Measurements from ENCODE around the gene KRT7.
A peak's percentile ranks its signal among the peaks of the same experiment; 100 is the strongest.
"Not testable (repeated sequence)": the region's sequence is repeated elsewhere in the genome, so short reads cannot be mapped to it uniquely, and the experiment has no call there.

KRT7 gene

DNA sequence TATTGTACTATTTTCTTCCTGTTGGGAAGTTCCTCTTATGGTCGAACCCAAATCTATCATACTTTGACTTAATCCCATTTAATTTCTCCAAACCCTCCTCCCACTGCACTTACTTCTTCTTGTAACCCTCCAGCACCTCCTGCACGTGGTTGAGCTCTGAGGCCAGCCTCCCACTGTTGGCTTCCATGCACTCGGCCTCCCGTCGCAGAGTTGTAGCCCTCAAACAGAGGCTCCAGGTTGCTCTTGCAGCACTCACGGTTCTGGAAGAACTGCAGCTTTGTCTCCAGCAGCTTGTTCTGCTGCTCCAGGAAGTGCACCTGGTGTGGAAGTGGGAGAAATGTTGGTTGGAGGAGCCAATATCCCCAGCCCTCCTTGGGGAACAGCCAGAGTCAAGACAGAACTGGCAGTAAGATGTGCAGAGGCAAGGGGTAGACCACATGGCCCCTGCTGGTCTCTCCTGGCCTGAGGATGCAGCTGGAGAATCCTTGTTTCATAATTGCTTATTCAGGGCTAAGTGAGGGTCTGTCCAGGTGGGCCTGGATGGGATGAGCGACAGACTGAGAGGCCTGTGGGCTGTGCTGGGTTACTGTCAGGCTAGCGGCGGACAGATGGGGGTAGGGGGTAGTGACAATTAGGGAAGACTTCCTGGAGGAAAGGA is 23.0 kb downstream of the KRT7 start:
- no peak for DNase-seq (ENCODE audit: low read depth, low spot score)

DNA sequence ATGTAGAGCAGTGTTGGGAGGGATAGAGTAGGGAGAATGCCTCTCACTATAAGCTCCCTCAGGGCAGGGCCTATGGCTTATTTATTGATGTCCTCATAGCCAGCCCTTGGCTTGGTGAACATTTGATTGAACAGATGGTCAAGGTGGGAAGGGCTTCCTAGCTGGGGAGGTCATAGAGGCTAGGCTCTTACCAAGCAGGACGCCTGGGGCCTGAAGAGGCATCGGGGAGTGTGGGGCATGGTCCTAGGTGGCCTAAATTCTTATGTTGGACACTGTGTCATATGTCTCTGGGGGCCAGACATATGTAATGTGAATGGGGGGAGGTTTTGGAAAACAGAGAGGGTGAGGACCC is 23.5 kb downstream of the KRT7 start:
- DNase-seq (ENCODE audit: low read depth, low spot score), result no peak

DNA sequence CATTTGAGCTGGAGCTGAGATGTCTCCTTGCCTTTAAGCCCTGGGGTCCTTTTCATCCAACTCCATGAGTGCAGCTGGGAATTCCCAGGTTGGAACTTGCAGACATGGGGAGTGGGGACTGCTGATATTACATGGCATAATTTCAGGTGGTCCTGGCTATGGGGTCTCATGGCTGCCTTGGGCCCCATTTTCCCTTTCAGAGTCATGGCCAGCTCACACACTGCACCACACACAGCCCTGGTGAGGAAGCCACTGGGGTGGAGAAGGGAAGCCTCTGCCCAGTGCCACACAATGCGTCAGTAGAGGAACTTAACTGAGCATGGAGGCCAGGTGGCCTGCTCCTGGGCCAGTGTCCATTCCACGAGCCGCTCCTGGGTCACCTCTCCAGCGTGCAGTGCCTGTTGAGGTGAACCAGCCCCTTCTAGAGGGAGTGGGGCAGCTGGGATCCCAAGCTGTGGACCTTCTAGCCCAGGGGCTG is 24.1 kb downstream of the KRT7 start:
- no peak for DNase-seq (ENCODE audit: low read depth, low spot score)

DNA sequence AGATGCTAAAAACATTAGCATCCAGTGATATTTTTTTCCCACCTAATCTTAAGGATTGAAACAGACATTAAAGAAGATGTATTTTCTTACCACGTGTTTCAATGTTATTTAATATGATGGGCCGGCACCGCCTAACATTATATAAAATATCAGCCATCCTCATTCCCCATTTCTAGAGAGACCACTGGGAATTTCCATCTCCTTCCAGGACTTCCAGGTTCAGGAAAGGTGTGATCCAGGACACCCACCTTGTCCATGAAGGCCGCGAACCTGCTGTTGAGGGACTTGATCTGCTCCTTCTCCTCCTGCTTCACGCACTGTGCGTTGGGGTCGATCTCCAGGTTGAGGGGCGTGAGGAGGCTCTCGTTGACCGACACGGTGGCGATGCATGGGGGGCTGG is 24.9 kb downstream of the KRT7 start:
- DNase-seq (ENCODE audit: low read depth, low spot score), result not testable (repeated sequence)

DNA sequence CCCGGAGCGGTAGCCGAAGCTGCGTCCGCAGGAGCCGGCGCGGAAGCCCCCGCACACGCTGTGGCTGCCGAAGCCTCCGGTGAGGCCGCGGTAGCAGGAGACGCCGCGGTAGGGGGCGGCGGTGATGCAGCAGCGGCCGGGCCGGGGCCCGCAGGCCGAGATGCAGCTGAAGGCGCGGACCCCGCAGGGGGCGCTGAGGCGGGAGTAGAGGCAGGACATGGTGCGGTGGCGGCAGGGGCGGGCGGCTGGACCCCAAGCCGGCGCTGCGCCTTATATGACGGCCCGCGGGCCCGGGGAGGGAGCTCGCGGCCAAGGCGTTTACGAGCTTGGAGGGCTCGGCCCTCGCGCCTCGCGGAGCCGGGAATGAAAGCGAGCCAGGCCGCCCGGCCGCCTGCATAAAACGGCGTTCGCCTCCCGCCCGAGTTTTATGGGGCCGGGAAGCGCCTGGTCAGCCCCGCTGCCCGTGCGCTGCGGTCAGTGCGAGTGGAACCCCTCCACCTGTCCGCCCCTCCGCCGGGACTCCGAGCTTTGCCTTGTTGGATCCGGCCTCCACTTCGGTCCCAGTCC is 25.4 kb downstream of the KRT7 start:
- peak; percentile 66 for DNase-seq (ENCODE audit: low read depth, low spot score)

DNA sequence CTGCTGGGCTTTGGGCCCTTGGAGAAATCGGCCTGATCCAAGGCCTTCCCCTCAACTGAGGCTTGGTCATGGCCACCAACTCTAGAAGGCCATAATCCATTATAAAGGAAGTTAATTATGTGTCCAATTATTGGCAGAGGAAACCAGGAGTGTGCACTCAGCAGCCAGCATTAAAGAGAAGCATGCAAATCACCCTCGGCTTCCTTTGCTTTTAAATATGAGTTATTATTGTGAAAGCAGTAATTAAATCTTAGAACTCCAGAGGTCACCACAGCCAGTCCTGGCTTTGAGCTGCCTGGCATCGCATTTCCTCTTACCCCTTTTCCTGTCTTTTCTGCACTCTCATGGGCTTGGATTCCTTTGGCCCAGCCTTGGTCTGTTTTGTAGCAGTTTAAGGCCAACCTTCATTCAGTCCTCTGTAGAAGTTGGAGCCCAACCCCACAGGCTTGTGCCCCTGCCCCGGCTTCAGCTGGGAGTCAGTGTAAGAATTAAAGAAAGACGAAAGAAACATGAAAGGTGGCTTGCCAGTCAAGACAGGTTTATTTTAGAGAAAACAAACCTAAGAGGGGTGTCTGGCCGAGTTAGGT is 26.7 kb downstream of the KRT7 start:
- no peak for DNase-seq (ENCODE audit: low read depth, low spot score)

DNA sequence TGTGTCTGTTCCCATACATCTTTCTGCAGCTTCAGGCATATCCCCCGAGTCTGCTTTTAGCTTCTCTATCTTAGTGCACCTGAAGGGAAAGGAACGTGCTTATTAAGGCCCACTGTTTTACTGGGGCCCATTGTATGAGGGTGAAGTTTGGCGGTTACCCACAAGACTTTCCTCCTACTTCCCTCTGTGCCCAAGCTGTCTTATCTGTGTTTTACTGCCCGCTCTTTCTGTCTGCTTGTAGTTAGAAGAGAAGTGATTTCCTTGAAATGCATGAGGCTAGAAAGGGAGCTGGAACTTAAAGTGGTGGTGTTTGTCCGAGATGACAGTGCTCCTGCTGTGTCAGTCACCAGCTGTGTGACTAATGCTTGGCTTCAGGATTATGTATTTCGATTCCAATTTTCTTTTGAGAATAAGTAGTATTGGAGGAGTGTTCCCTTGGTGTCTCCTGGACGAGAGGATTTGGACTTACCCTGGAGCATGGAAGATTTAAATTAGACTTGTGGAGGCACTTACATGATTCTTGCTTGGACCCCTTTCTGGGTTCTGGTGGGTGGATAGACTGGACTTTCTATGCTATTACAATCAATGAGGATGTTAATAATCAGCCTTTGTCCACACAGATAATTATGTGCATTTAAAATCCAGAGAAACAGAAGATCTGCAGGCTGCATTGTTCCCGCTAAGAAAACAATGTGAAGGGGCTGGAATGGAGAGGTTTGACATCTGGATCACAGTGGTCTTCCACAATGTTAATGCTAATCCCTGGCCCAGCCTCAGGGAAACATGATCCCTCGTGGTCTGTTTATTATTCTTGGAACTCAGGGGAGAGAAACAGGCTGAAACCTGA is 27.5 kb downstream of the KRT7 start:
- no peak for DNase-seq (ENCODE audit: low read depth, low spot score)

DNA sequence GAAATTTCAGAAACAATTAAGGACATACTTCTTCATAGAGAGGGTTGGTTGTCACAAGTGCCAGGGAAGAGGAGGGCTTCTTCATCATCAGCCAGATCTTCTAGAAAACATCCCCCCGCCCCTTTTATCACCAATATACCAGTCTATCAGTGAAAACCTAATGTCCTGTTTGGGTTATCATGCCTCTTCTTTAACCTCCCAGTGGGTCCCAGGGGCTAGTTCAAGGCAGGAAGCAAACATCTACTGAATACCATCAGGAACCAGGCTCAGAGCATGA is 28.1 kb downstream of the KRT7 start:
- no peak for DNase-seq (ENCODE audit: low read depth, low spot score)

DNA sequence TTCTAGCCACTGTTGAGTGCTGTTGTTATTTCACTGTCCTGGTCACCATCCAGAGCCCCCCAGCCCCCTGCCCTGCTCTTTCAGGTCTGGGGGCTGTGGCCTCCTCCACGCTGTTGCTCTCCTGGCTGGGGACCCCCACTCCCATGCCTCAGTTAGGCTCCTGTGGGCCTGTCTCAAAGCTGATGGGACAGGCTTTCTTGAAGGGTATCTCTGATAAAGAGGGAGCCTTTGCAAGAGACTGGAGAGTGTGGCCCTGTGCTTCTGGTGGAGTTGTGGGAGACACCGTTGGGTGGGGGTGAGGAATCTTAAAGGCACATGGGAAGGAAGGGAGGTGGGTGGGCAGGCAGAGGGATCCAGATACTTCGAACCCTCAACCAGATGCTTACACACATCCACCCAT is 29.2 kb downstream of the KRT7 start:
- DNase-seq (ENCODE audit: low read depth, low spot score), result no peak

DNA sequence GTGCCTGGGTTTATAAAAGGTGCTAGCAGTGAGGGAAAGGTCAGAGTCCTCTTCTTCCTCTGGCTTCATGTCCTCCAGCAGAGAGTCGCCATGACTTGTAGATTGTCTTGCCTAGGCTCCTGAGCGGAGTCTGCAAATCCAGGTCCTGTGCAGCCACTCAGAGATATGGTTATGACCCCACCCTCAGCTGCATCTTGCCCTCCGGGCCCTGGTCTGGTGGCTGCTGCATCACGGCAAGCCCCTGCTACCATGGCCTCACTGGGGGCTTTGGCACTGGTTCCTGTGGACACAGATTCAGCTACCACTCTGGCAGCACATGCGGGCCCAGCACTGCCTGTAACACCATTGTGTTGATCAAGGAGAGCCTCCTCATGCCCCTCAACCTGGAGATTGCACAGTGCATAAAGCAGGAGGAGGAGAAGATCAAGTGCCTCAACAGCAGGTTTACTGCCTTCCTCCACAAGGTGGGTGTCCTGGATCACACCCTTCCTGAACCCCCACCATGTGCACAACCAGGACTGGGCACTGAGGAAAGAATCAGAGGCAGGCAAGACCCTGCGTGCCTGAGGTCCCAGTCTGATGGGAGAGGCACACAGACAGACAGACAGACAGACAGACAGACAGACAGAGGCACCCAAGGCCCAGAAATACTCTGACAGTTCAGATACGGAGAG is 30.9 kb downstream of the KRT7 start:
- DNase-seq (ENCODE audit: low read depth, low spot score), result no peak

DNA sequence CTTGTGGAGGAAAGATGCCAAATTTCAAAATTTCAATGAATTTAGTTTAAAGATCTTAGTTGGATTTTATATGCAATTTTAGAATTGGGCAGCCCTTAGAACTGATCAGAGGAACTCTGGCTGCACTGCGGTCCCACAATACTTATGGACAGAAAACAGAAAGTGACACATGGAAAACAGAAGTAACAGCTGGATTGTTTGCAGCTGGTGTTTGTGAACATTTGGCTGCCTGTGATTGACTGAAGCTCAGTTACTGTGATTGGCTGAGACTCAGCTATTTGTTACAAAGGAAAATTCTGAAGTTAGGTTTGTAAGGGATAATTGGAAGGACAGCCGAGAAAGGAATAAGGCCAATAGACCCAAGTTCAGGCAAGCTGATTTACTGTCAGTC is 31.4 kb downstream of the KRT7 start:
- DNase-seq (ENCODE audit: low read depth, low spot score), result no peak

DNA sequence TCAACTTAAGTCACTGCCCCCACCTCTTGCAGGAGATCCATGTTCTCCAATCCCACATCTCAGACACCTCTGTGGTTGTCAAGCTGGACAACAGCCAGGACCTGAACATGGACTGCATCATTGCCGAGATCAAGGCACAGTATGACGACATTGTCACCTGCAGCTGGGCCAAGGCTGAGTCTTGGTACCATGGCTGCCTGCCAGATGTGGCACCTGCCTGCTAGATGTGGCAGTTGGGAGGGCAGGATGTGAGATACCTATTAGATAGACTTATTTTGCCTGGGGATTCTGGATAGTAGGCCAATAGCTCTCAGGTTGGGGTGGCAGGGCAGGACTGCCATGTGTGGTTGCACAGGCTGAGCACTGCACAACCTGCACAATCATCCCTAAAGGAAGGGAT is 33.5 kb downstream of the KRT7 start:
- DNase-seq (ENCODE audit: low read depth, low spot score), result no peak

DNA sequence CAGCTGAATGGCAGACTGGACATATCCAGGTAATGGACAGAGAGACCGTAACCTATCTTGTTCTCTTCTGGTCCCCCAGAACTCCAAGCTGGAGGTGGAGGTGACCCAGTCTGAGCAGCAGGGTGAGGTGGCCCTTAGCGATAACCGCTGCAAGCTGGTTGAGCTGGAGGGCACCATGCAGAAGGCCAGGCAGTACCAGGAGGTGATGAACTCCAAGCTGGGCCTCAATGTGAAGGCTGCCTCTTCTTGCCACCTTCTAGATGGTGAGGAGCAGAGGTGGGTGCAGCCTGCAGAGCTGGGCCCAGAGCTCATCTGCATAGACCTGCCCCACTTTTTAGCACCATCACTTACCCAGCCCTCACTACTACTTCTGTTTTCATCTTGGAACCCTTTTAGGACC is 34.2 kb downstream of the KRT7 start:
- no peak for DNase-seq (ENCODE audit: low read depth, low spot score)

DNA sequence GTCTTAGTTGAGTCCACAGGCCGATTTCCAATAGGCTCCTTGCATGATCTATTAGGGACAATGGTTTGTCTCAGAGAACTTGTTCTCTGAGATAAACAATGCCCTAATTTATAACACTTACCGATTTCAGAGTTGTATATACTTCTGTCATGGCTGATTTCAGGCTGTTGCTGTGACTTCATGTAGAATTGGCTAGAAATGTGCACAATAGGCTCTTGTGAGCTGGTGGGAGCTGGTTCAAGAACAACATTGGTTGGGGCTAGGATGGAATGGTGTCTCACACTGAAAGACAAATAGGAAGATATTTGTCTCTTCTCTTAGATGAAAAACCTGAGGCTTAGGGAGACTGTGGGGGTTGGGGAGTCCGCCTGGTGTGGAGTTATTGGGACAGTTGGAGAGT is 34.7 kb downstream of the KRT7 start:
- no peak for DNase-seq (ENCODE audit: low read depth, low spot score)

DNA sequence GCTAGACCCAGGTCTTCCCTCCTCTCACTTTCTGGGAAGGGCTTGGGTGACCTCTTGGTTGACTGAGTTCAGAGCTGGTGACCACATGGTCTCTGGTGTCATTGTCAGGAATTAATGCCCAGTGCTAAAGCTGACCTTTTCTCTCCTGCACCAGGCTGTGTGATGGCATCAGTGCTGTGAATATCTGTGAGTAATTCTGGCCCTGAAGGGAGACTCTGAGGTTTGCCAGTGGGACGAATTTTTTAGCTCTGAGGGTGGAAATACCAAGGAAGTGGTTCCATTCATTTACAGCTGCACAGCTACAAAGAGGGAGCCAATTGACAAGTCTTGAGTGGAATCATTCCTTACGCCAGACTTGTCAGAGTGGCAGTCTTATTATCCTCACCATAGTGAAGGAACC is 35.2 kb downstream of the KRT7 start:
- no peak for DNase-seq (ENCODE audit: low read depth, low spot score)

DNA sequence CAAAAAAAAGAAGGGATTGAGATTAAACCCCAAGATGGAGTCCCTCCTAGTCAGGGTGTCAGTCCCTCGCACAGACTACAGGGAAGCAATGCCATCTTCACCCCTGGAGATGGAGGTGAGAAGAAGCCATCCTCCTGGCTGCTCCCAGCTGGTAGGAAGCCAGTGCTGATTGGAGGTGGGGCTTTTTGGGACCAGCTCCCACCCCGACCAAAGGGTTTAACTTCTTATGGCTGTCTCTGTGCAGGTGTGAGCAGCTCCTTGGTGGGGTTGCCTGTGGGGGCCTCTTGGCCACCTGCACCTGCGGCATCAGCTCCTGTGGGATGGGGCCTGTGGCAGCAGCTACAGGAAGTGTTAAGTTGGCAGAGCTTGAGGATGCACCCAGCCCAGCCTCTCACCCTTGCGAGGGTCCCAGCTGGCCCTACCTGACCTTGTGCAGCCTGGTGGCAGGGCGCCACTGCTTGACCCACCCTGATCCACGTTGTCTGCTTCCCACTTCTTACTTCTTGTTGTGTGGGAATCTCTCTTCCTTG is 37.6 kb downstream of the KRT7 start:
- no peak for DNase-seq (ENCODE audit: low read depth, low spot score)

DNA sequence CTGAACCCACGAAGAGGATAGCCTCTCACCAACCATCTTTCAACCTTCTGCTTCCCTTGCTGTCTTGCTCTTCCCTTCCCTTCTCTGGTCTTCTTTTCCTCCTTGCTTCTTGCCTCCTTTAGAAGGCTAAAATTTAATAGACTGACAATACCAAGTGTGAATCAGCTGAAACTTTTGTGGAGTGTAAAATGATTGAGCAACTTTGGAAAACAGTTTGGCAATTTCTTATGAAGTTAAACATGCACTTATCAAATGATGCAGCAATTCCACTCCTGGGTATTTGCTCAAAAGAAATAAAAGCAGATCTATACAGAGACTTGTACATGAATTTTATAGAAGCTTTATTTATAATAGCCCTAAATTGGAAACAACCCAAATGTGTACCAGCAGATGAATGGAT is 38.1 kb downstream of the KRT7 start:
- no peak for DNase-seq (ENCODE audit: low read depth, low spot score)

DNA sequence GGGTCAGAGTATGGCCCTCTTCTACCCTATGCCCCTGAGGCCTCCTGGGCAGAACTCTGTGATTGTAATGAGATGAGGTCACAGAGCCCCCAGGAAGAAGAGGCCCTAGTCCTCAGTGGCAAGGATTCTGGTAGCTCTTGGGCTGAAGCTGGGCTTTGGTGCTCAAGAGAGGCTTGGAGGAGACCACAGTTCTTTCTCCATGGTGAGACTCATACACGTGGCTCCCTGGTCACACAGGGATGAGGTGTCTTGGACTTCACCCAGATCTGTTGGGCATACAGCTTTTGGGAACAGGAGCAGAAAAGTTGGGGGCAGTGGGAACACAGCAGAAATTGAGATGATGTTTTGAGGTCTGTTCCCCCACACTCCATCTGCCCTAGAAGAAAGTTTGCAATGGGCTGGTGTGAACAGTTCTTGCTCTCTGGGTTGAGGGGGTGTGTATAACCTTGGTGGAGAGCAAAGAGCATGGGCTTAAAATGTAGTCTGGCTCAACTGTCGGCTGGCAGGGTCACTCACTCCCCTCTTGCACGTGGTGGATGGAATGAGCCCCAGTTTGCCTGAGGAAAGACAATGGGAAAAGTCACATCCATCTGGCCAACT is 41.6 kb downstream of the KRT7 start, which contains the start of gene KRT86:
Gene KRT86 (plus strand): TSS at position 125 of the 600 bp plus-strand sequence. CDS start 27,272 bp downstream, outside the sequence.
- DNase-seq (ENCODE audit: low read depth, low spot score), result no peak

DNA sequence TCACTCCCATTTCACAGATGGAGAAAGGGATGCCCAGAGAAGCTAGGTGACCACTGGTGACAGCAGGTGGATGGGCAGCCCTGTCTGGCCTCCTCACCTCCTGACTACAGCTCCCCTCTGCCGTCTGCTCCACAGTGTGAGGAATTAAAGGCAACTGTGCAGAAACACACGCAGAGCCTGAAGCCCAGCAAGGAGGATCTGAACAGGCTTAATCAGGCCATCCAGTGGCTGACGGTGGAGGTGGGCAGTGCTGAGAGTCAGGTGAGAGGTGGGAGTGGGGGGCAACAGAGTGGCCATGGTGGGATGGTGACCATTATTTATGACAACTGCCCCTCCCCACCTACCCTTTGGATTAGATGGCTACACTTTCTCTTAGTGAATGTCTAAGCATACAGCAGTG is 42.6 kb downstream of the KRT7 start:
- DNase-seq (ENCODE audit: low read depth, low spot score), result no peak

DNA sequence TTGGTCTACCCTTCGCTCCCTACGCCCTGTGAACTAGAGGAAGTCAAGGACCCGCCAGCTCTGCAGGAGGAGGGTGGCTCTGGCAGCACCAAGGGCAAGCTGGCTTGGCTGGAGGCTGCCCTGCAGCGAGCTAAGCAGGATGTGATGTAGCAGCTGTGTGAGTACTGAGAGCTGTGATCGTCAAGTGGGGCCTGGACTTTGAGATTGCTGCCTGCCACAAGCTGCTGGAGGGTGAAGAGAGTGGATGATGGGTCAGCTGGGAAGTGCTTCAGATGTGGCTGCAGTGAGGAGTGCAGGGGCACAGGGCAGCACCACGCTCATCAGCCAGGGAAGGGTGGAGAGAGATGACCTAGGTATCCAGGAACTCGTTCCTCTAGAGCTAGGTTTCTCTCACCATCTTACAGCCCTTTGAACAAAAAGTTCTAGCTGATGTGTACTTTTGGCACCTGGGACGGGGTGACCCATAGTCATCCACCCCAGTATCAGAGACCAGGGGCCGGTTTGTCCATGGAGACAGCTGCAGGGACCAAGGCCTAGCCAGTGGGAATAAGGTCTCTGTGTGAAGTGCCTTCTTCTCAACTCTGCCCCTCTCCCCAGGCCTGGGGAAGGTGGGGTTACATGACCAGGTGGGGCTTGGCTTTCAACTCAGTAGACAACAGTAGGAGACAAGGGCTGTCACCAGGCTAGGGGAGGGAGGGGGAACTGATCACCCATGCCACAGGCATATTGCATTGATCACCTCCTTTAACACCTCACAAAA is 44.6 kb downstream of the KRT7 start:
- no peak for DNase-seq (ENCODE audit: low read depth, low spot score)
